ENCODE data around the gene NLRC3.

NLRC3 gene

DNA sequence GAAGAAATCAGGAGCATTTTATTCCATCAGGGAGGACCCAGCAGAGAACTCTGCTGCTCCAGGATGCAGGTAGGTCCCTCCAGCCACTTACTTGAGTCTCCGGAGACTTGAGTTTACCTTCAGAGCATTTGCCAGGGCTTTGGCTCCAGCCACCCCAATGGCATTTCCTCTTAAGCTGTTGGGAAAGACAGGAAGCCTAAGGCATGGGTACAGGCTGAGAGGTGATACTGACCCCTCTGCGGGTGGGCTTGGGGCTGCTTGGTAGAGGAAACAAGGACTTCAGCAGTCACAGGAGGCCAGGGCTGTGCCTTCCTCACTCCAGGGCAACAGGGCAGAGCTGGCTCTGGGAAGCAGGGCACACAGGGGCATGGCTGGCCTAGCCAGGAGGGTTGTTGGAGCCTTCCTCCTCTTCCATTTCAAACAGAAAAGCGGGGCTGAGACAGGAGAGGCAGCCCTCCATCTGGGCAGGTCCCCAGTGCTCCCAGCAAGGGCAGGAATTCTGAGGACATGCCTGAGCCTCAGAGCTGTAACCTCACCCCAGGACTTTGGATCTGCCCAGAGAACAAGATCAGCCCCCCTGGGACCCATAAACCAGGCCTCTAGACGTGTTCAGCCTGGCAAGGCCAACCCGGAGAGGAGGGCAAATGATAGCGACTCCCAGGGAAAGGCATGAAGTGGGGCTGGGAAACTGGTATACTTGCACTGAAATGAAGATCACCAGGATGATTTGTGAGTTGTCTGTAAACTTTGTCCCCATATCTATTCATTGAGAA is 34.4 kb downstream of the NLRC3 start:
- no peak for DNase-seq

DNA sequence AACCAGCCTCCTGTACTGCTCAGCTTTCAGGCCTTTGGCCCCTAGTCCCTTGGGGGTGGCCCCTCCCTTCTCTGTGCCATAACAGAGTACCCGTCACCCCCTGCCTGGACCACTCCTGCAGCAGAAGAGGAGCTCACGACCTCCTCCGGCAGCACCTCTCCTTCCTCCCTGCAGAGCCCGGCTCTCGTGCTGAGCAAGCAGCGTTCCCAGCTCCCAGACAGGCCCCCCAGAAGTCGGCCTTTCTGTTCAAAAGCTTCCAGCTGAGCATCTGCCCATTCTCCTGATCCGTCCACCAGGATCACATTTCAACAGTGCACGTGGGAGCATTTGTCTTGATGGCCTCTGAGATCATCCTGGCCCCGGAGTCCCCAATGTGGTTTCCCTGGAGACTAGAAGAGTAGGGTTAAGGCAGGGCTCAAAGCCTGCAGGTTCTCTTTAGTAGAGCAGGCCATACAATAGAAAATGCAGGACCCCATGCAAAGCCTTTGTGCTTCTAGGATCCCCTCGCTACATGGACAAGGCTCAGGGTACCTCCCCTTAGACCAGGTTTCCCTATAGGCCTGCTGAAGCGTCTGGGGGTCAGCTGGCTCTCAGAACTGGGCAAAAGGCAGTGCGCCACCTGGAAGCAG is 35.6 kb downstream of the NLRC3 start:
- no peak for DNase-seq

DNA sequence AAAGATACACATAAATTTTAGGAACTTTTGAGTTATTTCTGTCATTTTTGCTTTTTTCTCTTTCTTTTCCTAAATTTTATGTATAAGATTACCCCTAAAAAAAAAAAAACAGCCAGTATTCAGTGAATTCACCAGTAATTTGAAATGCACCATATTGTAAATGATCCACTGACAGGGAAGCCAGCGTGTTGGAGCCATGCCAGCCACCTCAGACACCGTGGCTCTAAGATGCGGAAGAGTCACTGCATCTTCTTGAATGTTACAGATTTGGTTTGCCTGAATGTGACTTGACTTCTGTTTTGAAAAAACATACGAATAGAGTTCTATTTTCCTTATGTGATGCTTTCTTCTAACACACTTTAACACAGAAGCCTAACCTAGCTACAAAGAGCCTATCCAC is 39.0 kb downstream of the NLRC3 start:
- no peak for DNase-seq

DNA sequence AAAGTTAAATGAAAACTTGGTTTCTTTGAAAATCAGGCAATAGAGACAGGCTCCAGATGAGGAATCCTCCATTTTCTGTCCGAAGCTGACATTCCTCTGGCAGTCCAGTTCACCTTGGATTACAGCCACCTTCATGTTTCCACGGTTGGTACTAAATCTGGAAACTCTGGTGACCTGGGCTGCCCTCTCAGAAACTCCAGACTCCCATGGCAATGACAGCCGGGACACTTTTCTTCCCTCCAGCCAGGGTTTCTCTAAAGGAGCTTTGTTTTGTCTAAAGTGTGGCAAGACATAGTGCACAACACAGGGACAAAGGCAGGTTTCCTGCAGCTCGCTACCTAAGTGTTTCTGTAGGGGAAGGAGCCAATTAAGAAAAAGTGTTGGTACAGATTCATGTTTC is 40.4 kb downstream of the NLRC3 start:
- no peak for DNase-seq

DNA sequence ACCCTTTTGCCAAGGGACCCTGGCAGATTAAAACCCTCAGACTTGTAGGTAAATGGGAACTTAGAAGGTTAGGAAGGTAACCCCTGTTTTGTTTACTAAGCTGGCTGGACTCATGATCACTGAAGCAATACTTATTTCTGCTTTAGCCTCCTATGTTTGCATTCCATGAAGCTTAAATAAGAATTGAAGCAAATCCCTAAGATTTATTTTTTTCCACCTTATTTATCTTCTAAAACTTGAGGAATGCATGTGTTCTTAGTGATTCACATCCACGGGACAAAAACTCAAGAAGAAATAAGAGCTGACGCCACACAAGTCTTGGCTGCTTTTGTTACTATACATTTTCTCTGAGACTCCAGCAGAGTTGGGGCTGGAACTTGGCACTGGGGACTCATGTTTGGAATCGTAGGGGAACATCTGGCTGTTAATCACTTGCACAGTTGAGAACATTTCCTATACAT is 40.9 kb downstream of the NLRC3 start:
- no peak for DNase-seq

DNA sequence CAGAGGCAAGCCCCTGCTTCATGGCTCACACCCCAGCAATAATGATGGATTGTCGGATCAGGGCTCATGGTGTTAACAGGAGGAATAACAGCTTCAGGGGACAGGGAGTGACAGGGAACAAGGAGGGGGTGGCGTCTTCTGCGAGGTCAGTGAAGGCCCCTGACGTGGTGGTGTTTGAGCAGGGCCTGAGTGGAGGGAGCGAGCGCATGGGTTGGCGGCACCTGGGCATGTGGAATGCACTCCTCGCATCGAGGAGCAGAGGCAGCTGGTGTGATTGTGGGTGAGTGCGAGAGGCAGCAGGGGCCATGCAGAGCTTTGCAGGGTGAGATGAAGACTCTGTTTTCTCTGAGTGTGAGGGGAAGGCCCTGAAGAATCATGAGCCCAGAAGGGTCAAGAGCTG is 43.1 kb downstream of the NLRC3 start:
- no peak for DNase-seq

DNA sequence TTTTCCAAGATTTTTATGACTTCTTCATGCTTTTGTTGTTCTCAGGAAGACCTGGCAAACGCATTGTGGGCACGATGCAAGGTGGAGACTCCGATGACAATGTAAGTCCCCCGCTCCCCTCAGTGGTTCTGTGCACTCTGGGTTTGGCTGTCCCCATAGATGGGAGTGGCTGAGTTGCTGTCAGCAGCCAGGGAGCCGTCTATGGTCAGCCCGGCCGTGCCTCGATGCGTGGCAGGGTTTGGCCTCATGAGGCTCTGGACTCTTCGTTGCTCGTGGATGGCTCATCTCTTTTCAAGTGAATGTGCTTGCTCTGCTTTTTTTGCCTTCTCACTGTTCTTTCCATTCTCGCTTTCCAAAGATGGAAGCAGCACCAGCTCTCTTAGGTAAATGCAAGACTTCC is 44.5 kb downstream of the NLRC3 start:
- DNase-seq: no peak

DNA sequence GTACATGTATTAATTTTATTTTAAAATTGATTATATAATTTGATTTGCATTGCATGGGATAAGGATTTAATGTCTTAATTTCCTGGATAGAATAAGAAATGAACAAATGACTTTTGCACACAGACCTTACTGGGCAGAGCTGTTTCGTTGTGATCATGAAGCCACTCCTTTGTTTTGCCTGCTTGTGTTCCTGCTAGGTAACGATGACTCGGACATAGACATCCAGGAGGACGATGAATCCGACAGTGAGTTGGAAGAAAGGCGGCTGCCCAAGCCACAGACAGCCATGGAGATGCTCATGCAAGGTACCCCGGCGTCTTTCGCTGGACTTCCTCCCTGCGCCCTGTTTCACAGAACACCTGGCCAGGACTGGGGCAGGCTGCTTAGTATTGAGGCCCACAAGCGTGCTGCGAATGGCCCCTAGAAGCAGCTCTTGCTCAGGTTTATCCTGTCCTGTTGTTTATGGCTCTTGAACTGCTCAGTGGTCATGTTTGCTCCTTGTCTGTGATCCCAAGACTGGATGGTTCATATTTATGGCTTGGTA is 46.8 kb downstream of the NLRC3 start:
- no peak for DNase-seq

DNA sequence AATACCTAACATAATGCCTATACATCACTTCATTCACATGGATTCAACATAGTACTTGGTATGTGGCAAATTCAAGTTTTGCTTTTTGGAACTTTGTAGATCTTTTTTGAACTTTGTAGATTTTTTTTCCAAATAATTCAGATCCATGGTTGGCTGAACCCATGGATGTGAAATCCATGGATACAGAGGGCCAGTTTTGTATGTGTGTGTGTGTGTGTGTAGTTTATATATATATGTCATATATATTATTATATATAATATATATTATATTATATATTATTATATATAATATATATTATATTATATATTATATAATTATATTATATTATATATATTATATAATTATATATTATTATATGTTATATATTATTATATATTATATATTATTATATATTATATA is 48.0 kb downstream of the NLRC3 start:
- no peak for DNase-seq

DNA sequence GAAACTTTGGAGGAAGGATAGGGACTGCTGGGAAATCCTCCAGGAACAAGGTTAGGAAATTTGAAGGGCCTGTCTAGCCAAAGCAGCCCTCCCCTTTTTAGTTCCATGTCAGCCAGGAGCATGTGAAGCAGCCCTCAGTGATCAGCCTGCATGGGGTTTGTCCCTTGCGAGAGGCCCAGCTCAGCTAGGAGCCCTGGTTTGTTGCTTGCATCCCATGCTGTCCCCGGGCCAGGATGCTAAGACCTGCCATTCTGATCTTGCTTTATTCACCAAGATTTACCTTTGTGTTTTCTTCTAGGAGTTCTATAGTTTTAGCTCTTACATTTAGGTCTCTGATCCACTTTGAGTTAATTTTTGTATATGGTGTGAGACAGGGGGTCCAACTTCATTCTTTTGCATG is 48.8 kb downstream of the NLRC3 start:
- no peak for DNase-seq

DNA sequence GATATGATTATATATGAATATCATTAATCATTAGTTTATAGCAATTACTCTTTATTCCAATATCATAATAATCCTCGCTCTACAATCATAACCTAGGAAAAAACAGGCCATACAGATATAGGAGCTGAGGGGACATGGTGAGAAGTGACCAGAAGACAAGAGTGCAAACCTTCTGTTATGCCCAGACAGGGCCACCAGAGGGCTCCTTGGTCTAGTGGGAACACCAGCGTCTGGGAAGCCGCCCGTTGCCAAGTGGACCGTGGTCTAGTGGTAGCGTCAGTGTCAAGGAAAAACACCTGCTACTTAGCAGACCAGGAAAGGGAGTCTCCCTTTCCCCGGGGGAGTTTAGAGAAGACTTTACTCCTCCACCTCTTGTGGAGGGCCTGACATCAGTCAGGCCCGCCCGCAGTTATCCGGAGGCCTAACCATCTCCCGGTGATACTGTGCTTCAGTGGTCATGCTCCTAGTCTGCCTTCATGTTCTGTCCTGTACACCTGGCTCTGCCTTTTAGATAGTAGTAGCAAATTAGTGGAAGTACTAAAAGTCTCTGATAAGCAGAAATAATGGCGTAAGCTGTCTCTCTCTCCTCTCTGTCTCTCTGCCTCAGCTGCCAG is 49.9 kb downstream of the NLRC3 start:
- peak in 2 of 5 donors; percentile 18 to 28 for DNase-seq

DNA sequence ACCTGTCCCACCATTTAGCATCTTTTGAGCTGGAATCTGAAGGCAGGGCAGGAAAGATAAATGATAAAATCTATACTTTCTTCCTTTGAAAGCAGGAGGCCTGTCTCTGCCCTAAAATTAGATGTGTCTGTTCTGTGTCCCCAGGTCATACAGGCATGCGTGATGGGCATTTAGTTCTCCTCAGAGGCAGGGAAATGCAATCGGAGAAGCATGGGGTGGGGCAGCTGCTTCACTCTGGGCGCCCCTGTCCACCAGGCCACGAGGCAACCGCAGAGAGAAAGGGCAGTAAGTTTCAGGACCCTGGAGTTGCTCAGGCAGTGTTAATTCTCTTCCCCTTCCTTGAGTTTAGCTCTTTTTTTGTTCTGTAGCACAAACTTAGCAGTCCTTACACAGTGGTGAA is 51.3 kb downstream of the NLRC3 start:
- no peak for DNase-seq

DNA sequence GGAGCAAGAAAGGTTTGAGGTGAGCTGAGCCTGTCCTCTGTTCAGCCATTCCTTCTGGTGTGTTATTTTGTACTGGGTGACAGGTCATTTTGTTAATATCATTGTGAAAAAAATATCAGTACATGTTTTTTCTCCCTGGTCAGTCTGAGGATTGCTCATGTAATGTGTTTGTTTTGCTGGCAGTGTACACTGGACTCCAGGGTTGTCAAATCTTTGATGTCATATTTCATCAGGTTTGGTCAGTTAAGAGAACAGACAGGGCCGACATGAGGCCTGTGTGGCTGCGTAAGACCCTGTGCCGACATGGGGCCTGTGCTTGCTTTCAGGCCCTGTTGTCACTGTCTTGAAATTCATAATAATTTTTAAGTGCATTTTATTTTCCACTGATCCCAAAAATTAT is 53.9 kb downstream of the NLRC3 start:
- no peak for DNase-seq

DNA sequence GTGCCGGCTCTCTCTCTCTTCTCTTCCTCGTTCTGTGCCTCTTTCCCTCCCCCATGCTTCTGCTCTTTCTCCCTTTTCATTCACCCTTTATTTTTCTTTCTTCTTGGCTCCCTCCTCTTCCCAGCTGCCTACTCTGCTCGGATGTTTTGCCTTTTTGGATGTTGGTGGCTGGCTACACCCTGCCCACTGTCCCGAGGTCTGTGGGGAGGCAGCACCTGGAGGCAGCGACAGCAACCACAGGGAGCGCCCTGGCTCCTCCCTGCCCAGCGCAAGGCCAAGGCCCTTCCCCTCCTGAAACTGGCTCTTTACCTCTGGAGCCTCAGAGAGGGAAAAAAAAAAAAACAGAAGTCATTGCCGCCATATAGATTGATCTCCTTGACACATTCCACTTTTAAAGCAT is 56.4 kb downstream of the NLRC3 start:
- DNase-seq: no peak

DNA sequence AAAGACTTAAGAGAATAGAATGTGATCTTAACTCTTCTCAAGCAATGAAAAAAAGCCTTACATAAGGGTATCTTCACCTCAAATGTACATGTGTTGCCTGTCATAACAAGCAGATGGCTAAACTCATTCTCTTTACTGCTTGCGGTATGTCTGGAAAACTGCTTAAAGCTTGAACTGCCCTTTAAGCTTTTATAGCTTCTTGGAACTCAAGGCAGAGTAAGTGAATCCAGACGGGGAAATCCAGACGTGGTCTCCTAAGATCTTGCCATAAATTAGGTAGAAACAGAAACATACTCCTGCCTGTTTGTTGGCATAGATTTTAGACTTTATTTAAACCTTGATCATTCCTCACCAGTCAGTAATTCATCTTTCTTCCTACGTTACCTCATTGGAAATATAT is 56.8 kb downstream of the NLRC3 start:
- DNase-seq: no peak

DNA sequence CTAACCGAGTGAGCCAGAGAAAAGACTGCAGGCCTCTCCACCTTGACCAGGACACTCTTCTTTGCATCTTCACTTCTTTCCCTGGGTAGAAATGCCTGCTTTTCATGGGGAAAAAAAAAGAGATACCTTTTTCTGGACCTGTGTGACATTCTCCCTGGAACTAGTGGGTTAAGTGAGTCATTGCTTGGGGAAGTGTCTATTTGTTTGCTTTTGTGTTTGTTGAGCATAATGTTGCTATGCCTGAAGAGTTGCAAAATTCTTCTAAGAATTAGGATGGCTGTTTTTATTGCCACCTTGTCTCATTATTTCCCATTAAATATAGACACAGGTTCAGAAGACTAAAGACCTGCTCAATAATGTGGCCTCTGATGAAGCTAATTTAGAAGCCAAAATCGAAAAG is 57.6 kb downstream of the NLRC3 start:
- no peak for DNase-seq

DNA sequence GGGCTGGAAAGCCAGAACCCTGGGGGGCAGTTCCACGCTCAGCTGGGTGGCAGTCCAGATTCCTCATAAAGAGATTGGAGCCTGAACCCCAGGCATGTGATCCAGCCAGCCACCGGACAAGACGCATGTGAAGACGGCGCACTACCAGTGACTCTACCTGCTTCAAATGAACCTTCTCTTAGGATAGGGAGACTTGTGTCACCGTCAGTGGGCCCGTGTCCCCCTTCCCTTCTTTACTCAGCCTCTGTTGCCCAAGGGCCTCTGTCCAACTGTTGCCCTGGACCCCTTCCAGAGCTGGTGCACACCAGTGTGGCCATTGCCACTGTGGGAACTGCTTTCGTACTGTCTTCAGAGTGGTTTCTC is 58.2 kb downstream of the NLRC3 start:
- no peak for DNase-seq

DNA sequence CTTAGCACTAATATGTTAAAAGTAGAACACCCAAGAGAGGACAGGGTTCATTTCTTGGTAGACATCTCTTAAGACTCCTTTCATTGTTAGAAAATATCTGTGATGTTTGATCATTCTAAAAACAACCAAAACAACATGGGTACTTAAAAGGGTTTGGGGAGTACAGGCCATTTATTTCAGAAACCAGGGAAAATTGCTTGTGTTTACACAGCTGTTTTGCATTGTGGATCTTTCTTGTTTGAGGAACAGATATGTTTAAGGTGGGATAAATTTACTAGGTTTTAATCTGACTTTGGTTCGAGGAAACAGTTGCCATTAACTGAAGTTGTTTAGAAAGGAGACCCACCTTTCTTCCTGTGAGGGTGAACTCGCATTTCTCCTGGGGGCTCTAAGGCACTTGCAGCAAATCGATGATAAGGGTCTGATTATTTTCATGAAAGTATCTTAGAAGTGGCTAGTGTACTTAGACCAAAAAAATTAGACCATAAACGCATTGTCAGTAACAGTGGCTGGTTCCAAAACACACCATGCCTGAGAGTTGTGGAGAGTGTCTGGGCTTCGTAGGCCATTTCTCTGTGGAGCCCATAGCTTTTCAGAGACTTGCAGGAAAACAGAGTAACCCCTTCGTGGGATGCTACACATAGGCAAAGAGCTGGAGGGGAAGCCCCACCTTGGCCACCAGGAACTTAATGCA is 58.8 kb downstream of the NLRC3 start:
- no peak for DNase-seq

DNA sequence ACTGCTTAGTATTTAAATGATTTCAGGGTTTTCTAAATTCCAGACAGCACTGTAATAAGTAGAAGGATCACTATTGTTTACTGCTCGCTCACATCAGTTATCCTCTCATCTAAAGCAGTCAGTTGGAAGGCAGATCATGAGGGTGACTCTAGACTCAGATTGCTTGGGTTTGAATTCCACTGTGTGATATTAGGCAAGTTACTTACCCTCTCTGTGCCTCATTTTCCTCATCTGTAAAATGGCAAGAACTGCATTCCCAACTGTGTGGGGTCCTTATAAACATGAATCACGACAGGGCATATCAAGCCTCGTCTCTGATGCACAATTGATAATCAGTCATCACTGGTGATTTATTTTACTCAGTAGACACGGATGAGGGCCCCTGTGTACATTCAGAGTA is 61.3 kb downstream of the NLRC3 start:
- no peak for DNase-seq

DNA sequence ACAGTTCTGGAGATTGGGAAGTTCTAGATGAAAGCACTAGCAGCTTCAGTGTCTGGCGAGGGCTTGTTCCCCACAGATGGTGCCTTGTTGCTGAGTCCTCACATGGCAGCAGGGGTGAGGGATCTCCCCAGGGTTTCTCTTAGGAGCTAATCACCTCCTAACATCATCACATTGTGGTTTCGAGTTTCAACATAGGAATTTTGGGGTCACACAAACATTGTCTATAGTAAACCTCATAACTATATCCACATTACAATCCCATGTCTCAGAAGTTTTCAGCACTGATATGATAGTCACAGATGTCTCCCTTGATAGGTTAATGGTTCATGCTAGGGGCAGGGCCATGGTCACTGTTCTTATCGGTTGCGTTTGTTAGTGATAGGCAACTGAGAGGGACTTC is 62.6 kb downstream of the NLRC3 start:
- DNase-seq: no peak

DNA sequence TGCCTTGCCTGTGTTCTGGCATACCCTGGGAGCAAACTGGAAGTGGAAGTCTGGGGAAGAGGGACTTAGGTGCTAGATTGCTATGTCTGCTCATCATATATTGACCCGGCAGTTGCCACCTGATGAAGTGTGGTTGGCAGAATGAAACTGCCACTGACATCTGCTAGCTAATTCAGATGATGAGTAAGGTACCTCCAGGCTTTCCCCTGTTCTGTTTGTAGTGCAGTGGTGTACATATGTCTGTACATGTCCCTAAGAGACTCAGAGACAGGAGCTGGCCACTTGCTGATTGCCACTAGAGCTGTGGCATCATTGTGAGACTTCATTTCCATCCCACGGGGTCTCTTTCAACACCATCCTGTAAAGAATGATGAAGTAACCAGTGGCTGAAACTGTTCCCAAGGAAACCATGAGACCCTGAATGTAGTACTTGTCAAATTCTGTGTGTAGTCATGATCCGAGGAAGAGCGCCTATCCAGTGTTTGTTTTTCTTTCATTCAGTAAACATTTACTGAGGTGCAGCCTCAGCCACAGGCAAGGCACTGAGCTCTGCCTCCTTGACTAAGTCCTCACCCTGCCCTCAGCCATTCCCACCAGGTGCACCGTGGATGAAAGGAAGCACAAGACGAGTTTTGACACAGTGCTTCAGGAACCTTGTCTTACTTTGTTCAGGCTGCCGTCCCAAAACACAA is 63.2 kb downstream of the NLRC3 start:
- DNase-seq: no peak

DNA sequence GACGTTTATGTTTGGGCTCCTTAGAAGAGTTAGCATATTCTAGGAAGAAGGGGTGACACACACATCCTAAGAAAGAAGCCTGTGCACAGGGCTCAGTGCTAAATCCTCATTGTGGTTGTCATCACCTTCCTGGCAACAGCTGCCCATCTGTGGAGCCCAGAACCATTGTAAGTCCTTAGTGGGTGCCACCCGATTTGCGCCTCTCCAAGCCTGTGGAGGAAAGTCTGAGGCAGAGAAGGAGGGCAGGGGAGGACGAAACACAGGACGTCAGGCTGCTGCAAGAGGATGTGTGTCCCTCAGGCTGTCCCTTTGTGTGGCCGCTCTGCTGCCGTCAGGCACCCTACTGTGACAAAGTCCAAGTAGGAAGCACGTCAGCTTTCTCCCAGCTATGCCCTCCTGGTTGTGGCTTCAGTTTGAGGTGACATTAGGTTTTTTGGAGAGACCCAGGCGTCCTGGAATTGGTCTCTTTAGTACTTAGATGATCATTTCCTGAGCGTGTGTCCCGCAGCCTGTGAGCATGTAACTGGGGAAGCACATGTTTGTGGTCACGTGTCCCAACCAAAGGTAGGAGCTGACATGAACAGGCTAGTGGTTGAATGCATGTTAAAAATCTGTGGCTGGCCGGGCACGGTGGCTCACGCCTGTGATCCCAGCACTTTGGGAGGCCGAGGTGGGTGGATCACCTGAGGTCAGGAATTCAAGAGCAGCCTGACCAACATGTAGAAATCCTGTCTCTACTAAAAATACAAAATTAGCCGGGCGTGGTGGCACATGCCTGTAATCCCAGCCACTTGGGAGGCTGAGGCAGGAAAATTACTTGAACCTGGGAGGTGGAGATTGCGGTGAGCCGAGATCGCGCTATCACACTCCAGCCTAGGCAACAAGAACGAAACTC is 65.7 kb downstream of the NLRC3 start:
- DNase-seq: peak in 1 of 5 donors; percentile 38

All from T-helper 1 cell (primary cell).